Activated naive CD4-positive, alpha-beta T cell treated with anti-CD3 and anti-CD28 coated beads, Interleukin-2, amount 10 ng/mL, durations not matched to agents 7 days and 5 days (primary cell): Measurements from ENCODE around the gene ANXA9.

Experiments used
- CTCF ChIA-PET: fragments of 350-600 bp; sonication (Branson Sonifier 250); formaldehyde crosslinking; loops from one replicate; lab custom pipeline; 2021; ENCODE audit warnings: antibody characterized with exemption; lab: Charles Lee
- DNase-seq: peaks from one replicate; pipeline ENCODE4 v3.0.0-alpha.2; 2020
- H3K27ac Mint-ChIP-seq: one replicate; pipeline ENCODE4 v1.8.0; 2021; ENCODE audit warnings: mild to moderate bottlenecking, moderate library complexity, mixed read lengths
- H3K27me3 Mint-ChIP-seq: one replicate; pipeline ENCODE4 v1.8.0; 2021; ENCODE audit warnings: mild to moderate bottlenecking, mixed read lengths
- H3K36me3 Mint-ChIP-seq: one replicate; pipeline ENCODE4 v1.8.0; 2021; ENCODE audit warnings: mixed read lengths
- H3K4me1 Mint-ChIP-seq: one replicate; pipeline ENCODE4 v1.8.0; 2021; ENCODE audit warnings: mixed read lengths
- H3K4me3 Mint-ChIP-seq: one replicate; pipeline ENCODE4 v1.8.0; 2021; ENCODE audit warnings: mild to moderate bottlenecking, moderate library complexity, mixed read lengths
- H3K9me3 Mint-ChIP-seq: one replicate; pipeline ENCODE4 v1.8.0; 2021; ENCODE audit warnings: mixed read lengths

The ANXA9 gene

GRCh38 chr1:150981805-150982712 lies at the start of gene ANXA9:
TSS of gene ANXA9 (plus strand) at chr1:150982292. CDS start at chr1:150983106, 814 bp downstream.
- H3K27ac Mint-ChIP-seq, result no peak within 1 kb of the TSS
- peaks cover 38% of the 10 kb centered on the region for H3K27me3 Mint-ChIP-seq
- H3K9me3 Mint-ChIP-seq, result no peaks in the 10 kb centered on the region
- no peak within 1 kb of the TSS for H3K4me3 Mint-ChIP-seq
- no peaks in the 10 kb centered on the region for H3K36me3 Mint-ChIP-seq
- no peak for DNase-seq
- H3K4me1 Mint-ChIP-seq, result peaks cover 26% of the 10 kb centered on the region
- CTCF ChIA-PET, result interaction anchor here (0.6 to 7.6 kb wide), 7 partner anchors 15 to 394 kb away, joined by 3 to 89 read pairs (median 4); partner anchors contain the start of gene MINDY1

GRCh38 chr1:150944856-150945255 lies 37.2 kb upstream of the ANXA9 start:
- Mint-ChIP-seq H3K9me3 (no peaks in the 10 kb centered on the region), H3K27me3 (no peaks in the 10 kb centered on the region), H3K27ac (no peak overlapping the region), H3K4me1 (no peaks in the 10 kb centered on the region), H3K36me3 (peaks cover 62% of the 10 kb centered on the region), H3K4me3 (no peak overlapping the region)
- DNase-seq, result no peak
- CTCF ChIA-PET, result interaction anchor here (1.0 kb wide), 1 partner anchor 10 kb away, joined by 3 read pairs; no protein-coding TSS in a partner anchor

- H3K4me3 Mint-ChIP-seq, result no peak overlapping the region
- H3K27ac Mint-ChIP-seq, result no peak overlapping the region
- peaks cover 58% of the 10 kb centered on the region for H3K36me3 Mint-ChIP-seq
- H3K27me3 Mint-ChIP-seq, result no peaks in the 10 kb centered on the region
- H3K9me3 Mint-ChIP-seq, result no peaks in the 10 kb centered on the region
- H3K4me1 Mint-ChIP-seq, result no peaks in the 10 kb centered on the region
- DNase-seq, result no peak
- CTCF ChIA-PET, result interaction anchor here (1.6 kb wide), 1 partner anchor 41 kb away, joined by 4 read pairs; no protein-coding TSS in a partner anchor
Measured at GRCh38 chr1:150954708-150955107, 27.4 kb upstream of the ANXA9 start.

- CTCF ChIA-PET, result interaction anchor here (0.6 to 1.6 kb wide), 3 partner anchors 41 to 399 kb away, joined by 3 to 4 read pairs (median 3); no protein-coding TSS in a partner anchor
- no peaks in the 10 kb centered on the region for H3K27me3 Mint-ChIP-seq
- H3K27ac Mint-ChIP-seq, result no peak overlapping the region
Measured at GRCh38 chr1:150955280-150955679, 26.8 kb upstream of the ANXA9 start.

GRCh38 chr1:150957666-150958065 lies 24.4 kb upstream of the ANXA9 start:
- no peak overlapping the region for H3K27ac Mint-ChIP-seq
- H3K27me3 Mint-ChIP-seq, result no peaks in the 10 kb centered on the region
- H3K9me3 Mint-ChIP-seq, result no peaks in the 10 kb centered on the region
- H3K36me3 Mint-ChIP-seq, result peaks cover 54% of the 10 kb centered on the region
- DNase-seq, result no peak
- CTCF ChIA-PET, result interaction anchor here (0.6 to 1.1 kb wide), 2 partner anchors 16 to 304 kb away, joined by 3 to 4 read pairs; no protein-coding TSS in a partner anchor
- peaks cover 3% of the 10 kb centered on the region for H3K4me1 Mint-ChIP-seq
- no peak overlapping the region for H3K4me3 Mint-ChIP-seq

More at GRCh38 chr1:150955280-150955679, 26.8 kb upstream of the ANXA9 start:
- Mint-ChIP-seq H3K4me3 (no peak overlapping the region), H3K36me3 (peaks cover 57% of the 10 kb centered on the region), H3K9me3 (no peaks in the 10 kb centered on the region), H3K4me1 (no peaks in the 10 kb centered on the region)
- no peak for DNase-seq

GRCh38 chr1:150960646-150961045 lies 21.4 kb upstream of the ANXA9 start:
- DNase-seq, result no peak
- CTCF ChIA-PET, result no interaction called here
- Mint-ChIP-seq H3K27ac (no peak overlapping the region), H3K4me3 (no peak overlapping the region), H3K27me3 (no peaks in the 10 kb centered on the region), H3K9me3 (no peaks in the 10 kb centered on the region), H3K36me3 (peaks cover 59% of the 10 kb centered on the region), H3K4me1 (peaks cover 10% of the 10 kb centered on the region)

GRCh38 chr1:150961756-150962155 lies 20.3 kb upstream of the ANXA9 start:
- Mint-ChIP-seq H3K27me3 (no peaks in the 10 kb centered on the region), H3K27ac (peak overlapping the region; percentile 51), H3K9me3 (no peaks in the 10 kb centered on the region), H3K36me3 (peaks cover 65% of the 10 kb centered on the region), H3K4me3 (no peak overlapping the region), H3K4me1 (peaks cover 10% of the 10 kb centered on the region)
- CTCF ChIA-PET, result interaction anchor here (0.6 to 2.6 kb wide), 2 partner anchors 33 to 422 kb away, joined by 3 to 6 read pairs; no protein-coding TSS in a partner anchor
- no peak for DNase-seq

GRCh38 chr1:150963321-150964163 lies 18.6 kb upstream of the ANXA9 start:
- no peaks in the 10 kb centered on the region for H3K9me3 Mint-ChIP-seq
- CTCF ChIA-PET, result interaction anchor here (1.7 to 2.6 kb wide), 2 partner anchors 15 to 31 kb away, joined by 4 to 6 read pairs; no protein-coding TSS in a partner anchor
- peaks cover 78% of the 10 kb centered on the region for H3K36me3 Mint-ChIP-seq
- no peak for DNase-seq
- H3K4me3 Mint-ChIP-seq, result no peak overlapping the region
- no peaks in the 10 kb centered on the region for H3K27me3 Mint-ChIP-seq
- H3K4me1 Mint-ChIP-seq, result peaks cover 10% of the 10 kb centered on the region
- peak overlapping the region; percentile 25 for H3K27ac Mint-ChIP-seq

- Mint-ChIP-seq H3K9me3 (no peaks in the 10 kb centered on the region), H3K27me3 (no peaks in the 10 kb centered on the region), H3K36me3 (peaks cover 81% of the 10 kb centered on the region), H3K27ac (peak overlapping the region; percentile 25), H3K4me3 (no peak overlapping the region), H3K4me1 (peaks cover 13% of the 10 kb centered on the region)
- CTCF ChIA-PET, result interaction anchor here (1.2 to 2.6 kb wide), 2 partner anchors 16 to 31 kb away, joined by 3 to 6 read pairs; no protein-coding TSS in a partner anchor
- no peak for DNase-seq
Measured at GRCh38 chr1:150964164-150964489, 18.0 kb upstream of the ANXA9 start.

GRCh38 chr1:150965605-150966004 lies 16.5 kb upstream of the ANXA9 start:
- CTCF ChIA-PET, result no interaction called here
- H3K27ac Mint-ChIP-seq, result no peak overlapping the region
- H3K27me3 Mint-ChIP-seq, result no peaks in the 10 kb centered on the region
- no peaks in the 10 kb centered on the region for H3K9me3 Mint-ChIP-seq
- H3K4me1 Mint-ChIP-seq, result peaks cover 18% of the 10 kb centered on the region
- no peak overlapping the region for H3K4me3 Mint-ChIP-seq
- DNase-seq, result no peak
- H3K36me3 Mint-ChIP-seq, result peaks cover 68% of the 10 kb centered on the region

- CTCF ChIA-PET, result no interaction called here
Measured at GRCh38 chr1:150966011-150966410, 16.1 kb upstream of the ANXA9 start.

GRCh38 chr1:150967936-150968335 lies 14.2 kb upstream of the ANXA9 start:
- no peak for DNase-seq
- Mint-ChIP-seq H3K9me3 (no peaks in the 10 kb centered on the region), H3K4me1 (peaks cover 36% of the 10 kb centered on the region), H3K27ac (no peak overlapping the region), H3K27me3 (no peaks in the 10 kb centered on the region), H3K36me3 (peaks cover 65% of the 10 kb centered on the region), H3K4me3 (no peak overlapping the region)
- CTCF ChIA-PET, result no interaction called here

More at GRCh38 chr1:150966011-150966410, 16.1 kb upstream of the ANXA9 start:
- H3K27me3 Mint-ChIP-seq, result no peaks in the 10 kb centered on the region
- H3K4me1 Mint-ChIP-seq, result peaks cover 22% of the 10 kb centered on the region
- H3K36me3 Mint-ChIP-seq, result peaks cover 67% of the 10 kb centered on the region
- no peak for DNase-seq
- no peak overlapping the region for H3K27ac Mint-ChIP-seq
- no peak overlapping the region for H3K4me3 Mint-ChIP-seq
- H3K9me3 Mint-ChIP-seq, result no peaks in the 10 kb centered on the region

GRCh38 chr1:150968491-150968890 lies 13.6 kb upstream of the ANXA9 start:
- no peaks in the 10 kb centered on the region for H3K9me3 Mint-ChIP-seq
- H3K4me3 Mint-ChIP-seq, result no peak overlapping the region
- peaks cover 62% of the 10 kb centered on the region for H3K36me3 Mint-ChIP-seq
- peaks cover 36% of the 10 kb centered on the region for H3K4me1 Mint-ChIP-seq
- DNase-seq, result no peak
- no peak overlapping the region for H3K27ac Mint-ChIP-seq
- no peaks in the 10 kb centered on the region for H3K27me3 Mint-ChIP-seq
- CTCF ChIA-PET, result no interaction called here

GRCh38 chr1:150969626-150970025 lies 12.5 kb upstream of the ANXA9 start:
- CTCF ChIA-PET, result interaction anchor here (1.5 kb wide), 1 partner anchor 26 kb away, joined by 5 read pairs; no protein-coding TSS in a partner anchor
- no peaks in the 10 kb centered on the region for H3K9me3 Mint-ChIP-seq
- peaks cover 53% of the 10 kb centered on the region for H3K36me3 Mint-ChIP-seq
- H3K4me1 Mint-ChIP-seq, result peaks cover 38% of the 10 kb centered on the region
- H3K4me3 Mint-ChIP-seq, result no peak overlapping the region
- DNase-seq, result no peak
- H3K27me3 Mint-ChIP-seq, result no peaks in the 10 kb centered on the region
- peak overlapping the region; percentile 29 for H3K27ac Mint-ChIP-seq
